ENCODE results near the gene GTPBP6.
"Not testable (repeated sequence)": the region's sequence is repeated elsewhere in the genome, so short reads cannot be mapped to it uniquely, and the experiment has no call there.

Gene GTPBP6

GRCh38 chrX:306614-307251 is 11.9 kb downstream of the GTPBP6 start:
- H3K9me3 Mint-ChIP-seq; H3K4me1 Mint-ChIP-seq (ENCODE audit: low read depth); H3K27me3 Mint-ChIP-seq (ENCODE audit: low read depth); H3K27ac Mint-ChIP-seq; H3K4me3 Mint-ChIP-seq: not testable (repeated sequence)
- peaks cover 28% of the 10 kb centered on the region for H3K36me3 Mint-ChIP-seq (ENCODE audit: low read depth)

- H3K27ac Mint-ChIP-seq; H3K4me1 Mint-ChIP-seq (ENCODE audit: low read depth); H3K9me3 Mint-ChIP-seq; H3K27me3 Mint-ChIP-seq (ENCODE audit: low read depth); H3K4me3 Mint-ChIP-seq: not testable (repeated sequence)
- H3K36me3 Mint-ChIP-seq (ENCODE audit: low read depth) = peaks cover 27% of the 10 kb centered on the region
Measured at GRCh38 chrX:305781-306613, 12.6 kb downstream of the GTPBP6 start.

- no peaks in the 10 kb centered on the region for H3K9me3 Mint-ChIP-seq
- no peaks in the 10 kb centered on the region for H3K4me1 Mint-ChIP-seq (ENCODE audit: low read depth)
- H3K4me3 Mint-ChIP-seq = no peak overlapping the region
- H3K27ac Mint-ChIP-seq = no peak overlapping the region
- peaks cover 14% of the 10 kb centered on the region for H3K36me3 Mint-ChIP-seq (ENCODE audit: low read depth)
- no peaks in the 10 kb centered on the region for H3K27me3 Mint-ChIP-seq (ENCODE audit: low read depth)
Measured at GRCh38 chrX:302975-303374, 15.6 kb downstream of the GTPBP6 start.

DNA sequence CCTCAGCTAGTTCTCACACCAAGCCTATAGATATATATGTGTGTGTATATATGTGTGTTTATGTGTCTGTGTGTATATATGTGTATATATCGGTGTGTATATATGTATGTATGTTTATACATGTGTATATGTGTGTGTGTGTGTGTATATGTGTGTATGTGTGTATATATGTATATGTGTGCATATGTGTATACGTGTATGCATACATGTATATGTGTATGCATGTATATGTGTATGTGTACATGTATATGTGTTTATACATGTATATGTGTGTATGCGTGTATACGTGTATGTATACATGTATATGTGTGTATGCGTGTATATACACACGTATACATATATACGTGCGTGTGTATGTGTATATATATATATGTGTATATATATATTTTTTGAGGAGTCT is 18.3 kb downstream of the GTPBP6 start:
- no peaks in the 10 kb centered on the region for H3K27me3 Mint-ChIP-seq (ENCODE audit: low read depth)
- no peaks in the 10 kb centered on the region for H3K9me3 Mint-ChIP-seq
- H3K4me1 Mint-ChIP-seq (ENCODE audit: low read depth) = no peaks in the 10 kb centered on the region
- H3K36me3 Mint-ChIP-seq (ENCODE audit: low read depth) = peaks cover 12% of the 10 kb centered on the region
- no peak overlapping the region for H3K27ac Mint-ChIP-seq
- H3K4me3 Mint-ChIP-seq = no peak overlapping the region

- Mint-ChIP-seq H3K4me3 (no peak overlapping the region), H3K27ac (no peak overlapping the region), H3K4me1 (ENCODE audit: low read depth) (no peaks in the 10 kb centered on the region), H3K36me3 (ENCODE audit: low read depth) (peaks cover 12% of the 10 kb centered on the region), H3K27me3 (ENCODE audit: low read depth) (no peaks in the 10 kb centered on the region), H3K9me3 (no peaks in the 10 kb centered on the region)
Measured at GRCh38 chrX:298993-299392, 19.6 kb downstream of the GTPBP6 start.

- Mint-ChIP-seq H3K9me3 (no peaks in the 10 kb centered on the region), H3K4me3 (no peak overlapping the region), H3K4me1 (ENCODE audit: low read depth) (no peaks in the 10 kb centered on the region), H3K27me3 (ENCODE audit: low read depth) (no peaks in the 10 kb centered on the region), H3K27ac (no peak overlapping the region), H3K36me3 (ENCODE audit: low read depth) (peaks cover 20% of the 10 kb centered on the region)
Measured at GRCh38 chrX:295136-295535, 23.5 kb downstream of the GTPBP6 start.

DNA sequence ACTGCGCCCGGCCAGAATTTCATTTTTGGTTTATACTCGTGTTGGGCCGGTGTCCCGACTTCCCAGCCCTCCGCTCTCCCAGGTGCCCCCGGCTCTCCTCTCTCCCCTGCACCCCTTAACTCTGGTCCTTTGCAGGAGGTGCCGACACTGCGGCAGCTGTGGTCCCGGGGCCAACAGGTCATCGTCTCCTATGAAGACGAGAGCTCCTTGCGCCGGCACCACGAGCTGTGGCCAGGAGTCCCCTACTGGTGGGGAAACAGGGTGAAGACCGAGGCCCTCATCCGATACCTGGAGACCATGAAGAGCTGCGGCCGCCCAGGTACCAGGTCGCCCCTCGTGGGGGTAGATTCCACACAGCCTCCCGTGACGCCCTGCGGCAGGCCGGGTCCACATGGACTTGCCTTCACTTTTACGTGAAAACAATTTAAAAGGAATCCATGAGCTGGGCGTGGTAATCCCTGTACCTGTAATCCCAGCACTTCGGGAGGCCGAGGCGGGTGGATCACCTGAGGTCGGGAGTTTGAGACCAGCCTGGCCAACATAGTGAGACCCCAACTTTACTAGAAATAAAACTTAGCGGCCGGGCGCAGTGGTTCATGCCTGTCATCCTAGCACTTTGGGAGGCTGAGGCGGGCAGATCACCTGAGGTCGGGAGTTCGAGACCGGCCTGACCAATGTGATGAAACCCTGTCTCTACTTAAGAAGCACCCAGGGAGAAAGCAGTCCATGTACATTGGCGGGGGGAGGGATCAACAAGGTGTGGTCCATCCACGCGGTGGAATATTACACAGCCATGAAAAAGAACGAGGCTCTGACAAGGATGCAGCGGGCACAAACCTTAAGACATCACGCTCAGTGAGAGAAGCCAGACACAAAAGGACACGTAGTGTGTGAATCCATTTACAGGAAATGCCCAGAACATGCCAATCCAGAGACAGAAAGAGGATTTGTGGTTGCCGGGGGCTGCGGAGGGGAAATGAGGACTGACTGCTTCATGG is 25.4 kb downstream of the GTPBP6 start:
- no peaks in the 10 kb centered on the region for H3K9me3 Mint-ChIP-seq
- no peak overlapping the region for H3K4me3 Mint-ChIP-seq
- H3K36me3 Mint-ChIP-seq (ENCODE audit: low read depth) = peaks cover 21% of the 10 kb centered on the region
- H3K27me3 Mint-ChIP-seq (ENCODE audit: low read depth) = no peaks in the 10 kb centered on the region
- no peak overlapping the region for H3K27ac Mint-ChIP-seq
- no peaks in the 10 kb centered on the region for H3K4me1 Mint-ChIP-seq (ENCODE audit: low read depth)

DNA sequence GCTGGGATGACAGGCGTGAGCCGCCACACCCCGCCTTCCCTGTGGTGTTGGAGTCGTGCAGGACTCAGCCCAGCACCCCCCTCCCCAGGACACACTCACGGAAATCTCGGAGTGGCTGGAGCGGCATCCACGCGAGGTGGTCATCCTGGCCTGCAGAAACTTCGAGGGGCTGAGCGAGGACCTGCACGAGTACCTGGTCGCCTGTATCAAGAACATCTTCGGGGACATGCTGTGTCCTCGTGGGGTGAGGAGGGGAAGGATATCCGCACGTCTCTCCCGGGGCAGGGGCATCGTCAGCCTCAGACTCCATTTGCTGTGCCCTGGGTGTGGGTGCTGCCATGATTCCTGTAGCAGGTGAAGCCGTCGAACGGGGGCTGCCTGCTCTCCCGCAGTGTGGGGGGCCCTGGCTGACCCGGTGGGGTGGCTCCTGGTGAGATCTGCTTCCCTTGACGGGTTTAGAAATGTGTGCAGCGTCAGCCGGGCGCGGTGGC is 27.1 kb downstream of the GTPBP6 start:
- Mint-ChIP-seq H3K27ac (no peak overlapping the region), H3K27me3 (ENCODE audit: low read depth) (no peaks in the 10 kb centered on the region), H3K9me3 (no peaks in the 10 kb centered on the region), H3K36me3 (ENCODE audit: low read depth) (peaks cover 20% of the 10 kb centered on the region), H3K4me3 (no peak overlapping the region), H3K4me1 (ENCODE audit: low read depth) (peaks cover 6% of the 10 kb centered on the region)

- H3K27me3 Mint-ChIP-seq (ENCODE audit: low read depth) = no peaks in the 10 kb centered on the region
- H3K27ac Mint-ChIP-seq = no peak overlapping the region
- no peak overlapping the region for H3K4me3 Mint-ChIP-seq
- H3K4me1 Mint-ChIP-seq (ENCODE audit: low read depth) = peaks cover 9% of the 10 kb centered on the region
- H3K36me3 Mint-ChIP-seq (ENCODE audit: low read depth) = peaks cover 22% of the 10 kb centered on the region
- no peaks in the 10 kb centered on the region for H3K9me3 Mint-ChIP-seq
Measured at GRCh38 chrX:290476-291166, 28.0 kb downstream of the GTPBP6 start.

DNA sequence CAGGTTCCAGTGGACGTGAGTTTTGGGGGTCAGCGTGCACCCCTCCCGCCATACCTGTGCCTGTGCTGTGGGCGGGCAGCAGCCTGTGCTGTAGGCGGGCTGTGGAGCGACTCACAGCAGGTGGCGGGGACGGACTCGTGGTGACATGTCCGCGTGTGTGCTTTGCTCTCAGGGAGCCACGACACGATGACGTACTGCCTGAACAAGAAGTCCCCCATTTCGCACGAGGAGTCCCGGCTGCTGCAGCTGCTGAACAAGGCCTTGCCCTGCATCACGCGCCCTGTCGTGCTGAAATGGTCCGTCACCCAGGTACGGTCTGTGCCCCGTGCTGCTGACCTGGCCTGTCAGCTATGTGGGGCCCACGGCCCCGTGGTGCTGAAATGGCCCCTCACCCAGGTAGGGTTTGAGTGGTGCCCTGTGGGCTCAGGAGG is 30.0 kb downstream of the GTPBP6 start:
- no peak overlapping the region for H3K4me3 Mint-ChIP-seq
- H3K27me3 Mint-ChIP-seq (ENCODE audit: low read depth) = no peaks in the 10 kb centered on the region
- peaks cover 16% of the 10 kb centered on the region for H3K4me1 Mint-ChIP-seq (ENCODE audit: low read depth)
- no peak overlapping the region for H3K27ac Mint-ChIP-seq
- H3K36me3 Mint-ChIP-seq (ENCODE audit: low read depth) = peaks cover 30% of the 10 kb centered on the region
- H3K9me3 Mint-ChIP-seq = no peaks in the 10 kb centered on the region

- Mint-ChIP-seq H3K36me3 (ENCODE audit: low read depth) (peaks cover 24% of the 10 kb centered on the region), H3K27me3 (ENCODE audit: low read depth) (no peaks in the 10 kb centered on the region), H3K4me1 (ENCODE audit: low read depth) (peaks cover 16% of the 10 kb centered on the region)
Measured at GRCh38 chrX:287670-288069, 30.9 kb downstream of the GTPBP6 start.

DNA sequence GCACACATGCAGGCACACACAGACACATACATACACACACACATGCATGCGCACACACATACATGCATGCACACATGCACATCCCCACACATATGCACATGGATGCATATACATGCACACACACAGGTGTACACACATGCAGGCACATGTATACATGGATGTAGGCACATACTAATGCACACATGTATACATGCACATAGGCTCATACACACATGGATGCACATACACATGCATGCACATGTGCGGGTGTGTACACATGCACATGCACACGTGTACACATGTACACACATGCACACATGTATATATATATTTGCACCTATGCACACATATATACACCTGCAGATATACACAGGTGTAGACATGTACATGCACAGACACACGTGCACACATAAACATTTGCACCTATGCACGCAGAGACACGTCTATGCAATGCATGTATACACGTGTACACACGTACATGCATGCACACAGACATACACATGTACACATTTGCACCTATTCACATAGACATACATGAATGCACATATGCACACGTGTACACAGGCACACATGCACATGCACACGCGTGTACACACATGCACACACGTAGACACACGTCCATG is 33.4 kb downstream of the GTPBP6 start:
- H3K4me3 Mint-ChIP-seq = no peak overlapping the region
- no peak overlapping the region for H3K27ac Mint-ChIP-seq
- no peaks in the 10 kb centered on the region for H3K9me3 Mint-ChIP-seq
- peaks cover 17% of the 10 kb centered on the region for H3K36me3 Mint-ChIP-seq (ENCODE audit: low read depth)
- peaks cover 24% of the 10 kb centered on the region for H3K4me1 Mint-ChIP-seq (ENCODE audit: low read depth)
- no peaks in the 10 kb centered on the region for H3K27me3 Mint-ChIP-seq (ENCODE audit: low read depth)

More at GRCh38 chrX:287670-288069, 30.9 kb downstream of the GTPBP6 start:
- H3K9me3 Mint-ChIP-seq = no peaks in the 10 kb centered on the region
- H3K27ac Mint-ChIP-seq = no peak overlapping the region
- H3K4me3 Mint-ChIP-seq = no peak overlapping the region

DNA sequence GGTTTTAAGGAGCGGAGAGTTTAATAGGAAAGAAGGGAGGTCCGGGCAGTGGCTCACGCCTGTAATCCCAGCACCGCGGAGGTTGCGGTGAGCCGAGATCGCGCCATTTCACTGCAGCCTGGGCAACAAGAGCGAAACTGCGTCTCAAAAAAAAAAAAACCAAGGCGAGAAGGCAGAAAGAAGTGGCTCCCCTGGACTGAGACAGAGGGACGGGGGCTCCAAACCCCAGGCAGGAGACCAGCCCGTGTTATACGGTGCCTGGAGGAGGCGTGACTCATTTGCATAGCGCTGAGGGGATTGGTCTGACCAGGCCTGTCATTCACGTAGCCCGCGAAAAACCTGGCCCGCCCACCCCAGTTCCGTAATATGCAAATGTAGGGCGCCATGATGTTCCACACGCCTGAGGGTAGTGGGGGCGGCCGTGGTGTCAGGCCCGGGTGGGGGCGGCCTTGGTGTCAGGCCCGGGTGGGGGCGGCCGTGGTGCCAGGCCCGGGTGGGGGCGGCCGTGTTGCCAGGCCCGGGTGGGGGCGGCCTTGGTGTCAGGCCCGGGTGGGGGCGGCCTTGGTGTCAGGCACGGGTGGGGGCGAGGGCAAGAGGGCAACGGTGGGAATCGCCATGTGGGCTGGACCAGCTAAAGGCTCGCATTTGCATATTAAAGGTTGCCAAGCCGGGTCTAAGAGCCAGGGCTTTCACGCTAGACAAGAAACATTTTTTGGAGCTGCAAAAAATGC is 35.3 kb downstream of the GTPBP6 start:
- peak overlapping the region; percentile 93 for H3K4me3 Mint-ChIP-seq
- H3K27me3 Mint-ChIP-seq (ENCODE audit: low read depth) = no peaks in the 10 kb centered on the region
- H3K4me1 Mint-ChIP-seq (ENCODE audit: low read depth) = peaks cover 24% of the 10 kb centered on the region
- H3K9me3 Mint-ChIP-seq = no peaks in the 10 kb centered on the region
- H3K27ac Mint-ChIP-seq = peak overlapping the region; percentile 91
- peaks cover 15% of the 10 kb centered on the region for H3K36me3 Mint-ChIP-seq (ENCODE audit: low read depth)
